Measurements from ENCODE around the gene DIP2C. TPM values are rescaled to one million over a fixed set of nuclear protein-coding genes. Genes with fewer than 3 reads are reported as not detected.
"Not testable (repeated sequence)": the region's sequence is repeated elsewhere in the genome, so short reads cannot be mapped to it uniquely, and the experiment has no call there.

The DIP2C gene
- polyA plus RNA-seq, 1 donor = 26.3 TPM

GRCh38 chr10:329361-330099, 359.9 kb downstream of the DIP2C start:
- DNase-seq (ENCODE audit: low read depth) = peak; percentile 91

- no peak for DNase-seq (ENCODE audit: low read depth)
Measured at GRCh38 chr10:327889-328852, 361.3 kb downstream of the DIP2C start.

- no peak for DNase-seq (ENCODE audit: low read depth)
Measured at GRCh38 chr10:326894-327635, 362.4 kb downstream of the DIP2C start.

GRCh38 chr10:326350-326749, 363.1 kb downstream of the DIP2C start:
- no peak for DNase-seq (ENCODE audit: low read depth)

- DNase-seq (ENCODE audit: low read depth) = no peak
Measured at GRCh38 chr10:325282-325681, 364.2 kb downstream of the DIP2C start.

- no peak for DNase-seq (ENCODE audit: low read depth)
Measured at GRCh38 chr10:324593-324992, 364.9 kb downstream of the DIP2C start.

- DNase-seq (ENCODE audit: low read depth) = no peak
Measured at GRCh38 chr10:323651-324293, 365.7 kb downstream of the DIP2C start.

GRCh38 chr10:323046-323445, 366.4 kb downstream of the DIP2C start:
- not testable (repeated sequence) for DNase-seq (ENCODE audit: low read depth)

- no peak for DNase-seq (ENCODE audit: low read depth)
Measured at GRCh38 chr10:320771-321170, 368.7 kb downstream of the DIP2C start.

- DNase-seq (ENCODE audit: low read depth) = no peak
Measured at GRCh38 chr10:317926-318325, 371.5 kb downstream of the DIP2C start.

GRCh38 chr10:317271-317769, 372.1 kb downstream of the DIP2C start:
- DNase-seq (ENCODE audit: low read depth) = no peak

- no peak for DNase-seq (ENCODE audit: low read depth)
Measured at GRCh38 chr10:316390-316789, 373.1 kb downstream of the DIP2C start.

GRCh38 chr10:314871-315270, 374.6 kb downstream of the DIP2C start:
- no peak for DNase-seq (ENCODE audit: low read depth)

GRCh38 chr10:314381-314780, 375.1 kb downstream of the DIP2C start:
- DNase-seq (ENCODE audit: low read depth) = no peak

- DNase-seq (ENCODE audit: low read depth) = no peak
Measured at GRCh38 chr10:311901-312665, 377.4 kb downstream of the DIP2C start.

GRCh38 chr10:310976-311639, 378.4 kb downstream of the DIP2C start:
- no peak for DNase-seq (ENCODE audit: low read depth)

- DNase-seq (ENCODE audit: low read depth) = no peak
Measured at GRCh38 chr10:310371-310770, 379.1 kb downstream of the DIP2C start.

GRCh38 chr10:308572-309085, 380.8 kb downstream of the DIP2C start:
- DNase-seq (ENCODE audit: low read depth) = no peak

- no peak for DNase-seq (ENCODE audit: low read depth)
Measured at GRCh38 chr10:308101-308500, 381.4 kb downstream of the DIP2C start.

- DNase-seq (ENCODE audit: low read depth) = no peak
Measured at GRCh38 chr10:307659-308058, 381.8 kb downstream of the DIP2C start.

All from forelimb muscle (tissue), 1 donor.